ENCODE results near the gene PLXNA1.

The PLXNA1 gene

GRCh38 chr3:126985132-126985985, 2.4 kb downstream of the PLXNA1 start:
- no peak for DNase-seq (ENCODE audit: low read depth, low spot score)
- TF ChIP-seq CTCF (IDR thresholded peaks at IDR 0.05; ENCODE audit: insufficient read depth, low read length, missing control alignments), result peak; percentile 26
- CTCF ChIA-PET, result interaction anchor here (0.9 to 8.5 kb wide), 10 partner anchors 8 to 559 kb away, joined by 3 to 211 read pairs (median 5); no protein-coding TSS in a partner anchor
- H3K4me3 ChIP-seq (ENCODE audit: low read depth, low read length), result peak overlapping the region; percentile 69
- POLR2A ChIA-PET, result interaction anchor here (0.7 to 1.1 kb wide), 2 partner anchors 10 to 16 kb away, joined by 3 read pairs; no protein-coding TSS in a partner anchor

- ChIA-PET POLR2A (interaction anchor here (1.1 kb wide), 1 partner anchor 9 kb away, joined by 3 read pairs; no protein-coding TSS in a partner anchor), CTCF (interaction anchor here (0.9 to 8.5 kb wide), 9 partner anchors 10 to 559 kb away, joined by 3 to 211 read pairs (median 4); no protein-coding TSS in a partner anchor)
- H3K4me3 ChIP-seq (ENCODE audit: low read depth, low read length), result no peak overlapping the region
- DNase-seq (ENCODE audit: low read depth, low spot score), result no peak
- no peak for TF ChIP-seq CTCF (IDR thresholded peaks at IDR 0.05; ENCODE audit: insufficient read depth, low read length, missing control alignments)
Measured at GRCh38 chr3:126986001-126986400, 3.1 kb downstream of the PLXNA1 start.

GRCh38 chr3:126987129-126987528, 4.2 kb downstream of the PLXNA1 start:
- CTCF ChIA-PET, result interaction anchor here (1.0 kb wide), 1 partner anchor 558 kb away, joined by 3 read pairs; no protein-coding TSS in a partner anchor
- POLR2A ChIA-PET, result no interaction called here
- no peak overlapping the region for H3K4me3 ChIP-seq (ENCODE audit: low read depth, low read length)
- no peak for TF ChIP-seq CTCF (IDR thresholded peaks at IDR 0.05; ENCODE audit: insufficient read depth, low read length, missing control alignments)
- DNase-seq (ENCODE audit: low read depth, low spot score), result no peak

GRCh38 chr3:126987596-126987995, 4.7 kb downstream of the PLXNA1 start:
- no peak for TF ChIP-seq CTCF (IDR thresholded peaks at IDR 0.05; ENCODE audit: insufficient read depth, low read length, missing control alignments)
- ChIA-PET CTCF (no interaction called here), POLR2A (no interaction called here)

GRCh38 chr3:126988451-126989021, 5.6 kb downstream of the PLXNA1 start:
- H3K4me3 ChIP-seq (ENCODE audit: low read depth, low read length), result no peak overlapping the region
- DNase-seq (ENCODE audit: low read depth, low spot score), result no peak
- TF ChIP-seq CTCF (IDR thresholded peaks at IDR 0.05; ENCODE audit: insufficient read depth, low read length, missing control alignments), result no peak
- ChIA-PET POLR2A (no interaction called here), CTCF (interaction anchor here (1.2 to 1.6 kb wide), 2 partner anchors 236 to 309 kb away, joined by 5 to 8 read pairs; no protein-coding TSS in a partner anchor)

More at GRCh38 chr3:126987596-126987995, 4.7 kb downstream of the PLXNA1 start:
- DNase-seq (ENCODE audit: low read depth, low spot score), result no peak
- H3K4me3 ChIP-seq (ENCODE audit: low read depth, low read length), result no peak overlapping the region
